ENCODE data around the gene TMEM141.
"Not testable (repeated sequence)": the region's sequence is repeated elsewhere in the genome, so short reads cannot be mapped to it uniquely, and the experiment has no call there.

TMEM141 gene

GRCh38 chr9:136835932-136836904 is 45.1 kb downstream of the TMEM141 start:
- DNase-seq = no peak

- no peak for DNase-seq
Observed at GRCh38 chr9:136837146-136837855, 46.2 kb downstream of the TMEM141 start.

- not testable (repeated sequence) for DNase-seq
Observed at GRCh38 chr9:136837856-136838277, 46.7 kb downstream of the TMEM141 start.

GRCh38 chr9:136838314-136839228 is 47.4 kb downstream of the TMEM141 start:
- DNase-seq = no peak

- no peak for DNase-seq
Observed at GRCh38 chr9:136839229-136840139, 48.3 kb downstream of the TMEM141 start.

GRCh38 chr9:136840140-136840876 is 49.2 kb downstream of the TMEM141 start:
- DNase-seq = no peak

- DNase-seq = no peak
Observed at GRCh38 chr9:136840877-136841645, 49.9 kb downstream of the TMEM141 start.

- not testable (repeated sequence) for DNase-seq
Observed at GRCh38 chr9:136841646-136842379, 50.7 kb downstream of the TMEM141 start.

GRCh38 chr9:136842380-136842948 is 51.3 kb downstream of the TMEM141 start, which contains the start of gene AJM1:
Gene AJM1 (plus strand): TSS chr9:136842478. CDS start chr9:136844415, 1,937 bp downstream.
- peak; percentile 81 for DNase-seq

Measured in CD4-positive, alpha-beta T cell treated with Interleukin-6 for 4 hours (primary cell).